ENCODE results near the gene CERS6.

CERS6 gene

DNA sequence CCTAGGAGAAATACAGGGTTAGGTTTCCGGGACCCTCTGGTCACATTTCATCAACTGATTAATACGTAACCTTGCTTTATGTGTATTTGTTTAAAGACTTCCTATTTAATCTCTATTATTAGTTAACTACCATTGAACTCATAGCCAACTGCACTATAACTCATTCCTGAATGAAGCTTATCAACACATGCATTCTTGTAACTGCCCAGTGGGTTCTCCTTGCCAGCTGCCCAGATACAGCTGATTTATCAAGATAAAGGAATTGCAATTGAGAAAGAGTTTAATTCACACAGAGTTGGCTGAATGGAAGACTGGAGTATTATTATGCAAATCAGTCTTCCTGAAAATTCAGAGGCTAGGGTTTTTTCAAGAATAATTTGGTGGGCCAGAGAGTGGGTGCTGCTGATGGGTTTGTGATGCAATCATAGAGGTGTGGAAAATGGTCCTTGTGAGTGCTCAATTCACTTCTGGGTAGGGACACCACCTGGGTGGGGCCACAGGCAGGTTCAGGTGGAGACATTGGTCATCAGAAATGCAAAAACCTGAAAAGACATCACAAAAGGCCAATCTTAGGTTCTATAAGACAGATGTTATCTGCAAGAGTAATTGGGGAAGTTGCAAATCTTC is 325.2 kb downstream of the CERS6 start (continued):
- TF ChIP-seq, protein P1, sequence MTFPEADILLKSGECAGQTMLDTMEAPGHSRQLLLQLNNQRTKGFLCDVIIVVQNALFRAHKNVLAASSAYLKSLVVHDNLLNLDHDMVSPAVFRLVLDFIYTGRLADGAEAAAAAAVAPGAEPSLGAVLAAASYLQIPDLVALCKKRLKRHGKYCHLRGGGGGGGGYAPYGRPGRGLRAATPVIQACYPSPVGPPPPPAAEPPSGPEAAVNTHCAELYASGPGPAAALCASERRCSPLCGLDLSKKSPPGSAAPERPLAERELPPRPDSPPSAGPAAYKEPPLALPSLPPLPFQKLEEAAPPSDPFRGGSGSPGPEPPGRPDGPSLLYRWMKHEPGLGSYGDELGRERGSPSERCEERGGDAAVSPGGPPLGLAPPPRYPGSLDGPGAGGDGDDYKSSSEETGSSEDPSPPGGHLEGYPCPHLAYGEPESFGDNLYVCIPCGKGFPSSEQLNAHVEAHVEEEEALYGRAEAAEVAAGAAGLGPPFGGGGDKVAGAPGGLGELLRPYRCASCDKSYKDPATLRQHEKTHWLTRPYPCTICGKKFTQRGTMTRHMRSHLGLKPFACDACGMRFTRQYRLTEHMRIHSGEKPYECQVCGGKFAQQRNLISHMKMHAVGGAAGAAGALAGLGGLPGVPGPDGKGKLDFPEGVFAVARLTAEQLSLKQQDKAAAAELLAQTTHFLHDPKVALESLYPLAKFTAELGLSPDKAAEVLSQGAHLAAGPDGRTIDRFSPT (tag by site-specific recombination; IDR thresholded peaks at IDR 0.05) = no peak
- no peak for TF ChIP-seq ZNF629 (tag by site-specific recombination; IDR thresholded peaks at IDR 0.05)
- TF ChIP-seq ZNF426 (tag by site-specific recombination; IDR thresholded peaks at IDR 0.05) = no peak

DNA sequence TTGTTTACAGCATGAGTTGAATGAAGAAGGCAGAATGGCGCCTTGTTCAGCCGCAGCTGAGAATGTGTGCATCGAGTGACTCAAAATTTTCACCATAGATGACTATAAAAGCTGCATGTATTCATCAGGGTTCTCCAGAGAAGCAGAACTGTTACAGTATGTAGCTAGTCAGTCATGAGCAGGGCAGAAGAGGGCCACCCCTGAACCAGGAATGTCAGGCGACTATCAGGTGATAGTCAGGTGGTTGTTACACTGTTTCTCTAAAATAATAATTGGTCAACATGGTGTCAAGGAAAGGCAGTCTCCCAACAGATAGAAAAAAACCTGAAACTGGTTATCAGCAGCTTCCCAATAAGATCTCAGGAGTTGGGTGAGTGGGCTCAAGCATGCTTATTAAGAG is 326.2 kb downstream of the CERS6 start:
- no peaks in the 10 kb centered on the region for H3K36me3 ChIP-seq (ENCODE audit: control insufficient read depth in 2 of 2, insufficient read depth in 1 of 2, low read length in 2 of 2)
- ChIA-PET POLR2A (no interaction called here), CTCF (interaction anchor here (1.3 kb wide), 1 partner anchor 8 kb away, joined by 4 read pairs; no protein-coding TSS in a partner anchor)
- H3K9me3 ChIP-seq (ENCODE audit: control insufficient read depth, insufficient read depth, low read depth, low read length) = no peaks in the 10 kb centered on the region
- no peak overlapping the region for H3K4me3 ChIP-seq (ENCODE audit: low read depth, low read length)
- no peaks in the 10 kb centered on the region for H3K4me1 ChIP-seq (ENCODE audit: control insufficient read depth, insufficient read depth, low read length)
- no peak overlapping the region for H3K27ac ChIP-seq (ENCODE audit: extremely low read depth, low read depth, low read length)
- no peak for TF ChIP-seq ZNF791 (tag by site-specific recombination; IDR thresholded peaks at IDR 0.05)
- no peak for TF ChIP-seq ZNF670 (tag by site-specific recombination; IDR thresholded peaks at IDR 0.05; ENCODE audit: low read depth)
- no peak for TF ChIP-seq ZNF292 (tag by site-specific recombination; IDR thresholded peaks at IDR 0.05; ENCODE audit: borderline replicate concordance, low read depth)
- TF ChIP-seq, protein P2, sequence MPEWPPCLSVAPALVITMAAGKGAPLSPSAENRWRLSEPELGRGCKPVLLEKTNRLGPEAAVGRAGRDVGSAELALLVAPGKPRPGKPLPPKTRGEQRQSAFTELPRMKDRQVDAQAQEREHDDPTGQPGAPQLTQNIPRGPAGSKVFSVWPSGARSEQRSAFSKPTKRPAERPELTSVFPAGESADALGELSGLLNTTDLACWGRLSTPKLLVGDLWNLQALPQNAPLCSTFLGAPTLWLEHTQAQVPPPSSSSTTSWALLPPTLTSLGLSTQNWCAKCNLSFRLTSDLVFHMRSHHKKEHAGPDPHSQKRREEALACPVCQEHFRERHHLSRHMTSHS (tag by site-specific recombination; IDR thresholded peaks at IDR 0.05) = no peak
- TF ChIP-seq ZNF140 (tag by site-specific recombination; IDR thresholded peaks at IDR 0.05) = no peak
- no peak for TF ChIP-seq ZNF335 (tag by site-specific recombination; conservative IDR thresholded peaks at IDR 0.05)
- no peak for TF ChIP-seq ZIC2 (tag by site-specific recombination; IDR thresholded peaks at IDR 0.05)
- TF ChIP-seq ZBTB20 (tag by site-specific recombination; IDR thresholded peaks at IDR 0.05) = no peak
- TF ChIP-seq ZFP69B (tag by site-specific recombination; IDR thresholded peaks at IDR 0.05) = no peak
- no peak for TF ChIP-seq SP7 (tag by site-specific recombination; IDR thresholded peaks at IDR 0.05)
- TF ChIP-seq GFI1B (tag by site-specific recombination; IDR thresholded peaks at IDR 0.05) = no peak
- no peak for TF ChIP-seq FEZF1 (tag by site-specific recombination; IDR thresholded peaks at IDR 0.05)
- no peak for TF ChIP-seq EGR2 (tag by site-specific recombination; IDR thresholded peaks at IDR 0.05; ENCODE audit: low read depth)
- no peak for TF ChIP-seq ZBTB48 (tag by site-specific recombination; IDR thresholded peaks at IDR 0.05)
- TF ChIP-seq ZNF658 (tag by site-specific recombination; IDR thresholded peaks at IDR 0.05) = no peak
- TF ChIP-seq, protein P3, sequence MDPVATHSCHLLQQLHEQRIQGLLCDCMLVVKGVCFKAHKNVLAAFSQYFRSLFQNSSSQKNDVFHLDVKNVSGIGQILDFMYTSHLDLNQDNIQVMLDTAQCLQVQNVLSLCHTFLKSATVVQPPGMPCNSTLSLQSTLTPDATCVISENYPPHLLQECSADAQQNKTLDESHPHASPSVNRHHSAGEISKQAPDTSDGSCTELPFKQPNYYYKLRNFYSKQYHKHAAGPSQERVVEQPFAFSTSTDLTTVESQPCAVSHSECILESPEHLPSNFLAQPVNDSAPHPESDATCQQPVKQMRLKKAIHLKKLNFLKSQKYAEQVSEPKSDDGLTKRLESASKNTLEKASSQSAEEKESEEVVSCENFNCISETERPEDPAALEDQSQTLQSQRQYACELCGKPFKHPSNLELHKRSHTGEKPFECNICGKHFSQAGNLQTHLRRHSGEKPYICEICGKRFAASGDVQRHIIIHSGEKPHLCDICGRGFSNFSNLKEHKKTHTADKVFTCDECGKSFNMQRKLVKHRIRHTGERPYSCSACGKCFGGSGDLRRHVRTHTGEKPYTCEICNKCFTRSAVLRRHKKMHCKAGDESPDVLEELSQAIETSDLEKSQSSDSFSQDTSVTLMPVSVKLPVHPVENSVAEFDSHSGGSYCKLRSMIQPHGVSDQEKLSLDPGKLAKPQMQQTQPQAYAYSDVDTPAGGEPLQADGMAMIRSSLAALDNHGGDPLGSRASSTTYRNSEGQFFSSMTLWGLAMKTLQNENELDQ (tag by site-specific recombination; IDR thresholded peaks at IDR 0.05; ENCODE audit: low read depth) = no peak
- no peak for TF ChIP-seq MYNN (tag by site-specific recombination; IDR thresholded peaks at IDR 0.05; ENCODE audit: borderline replicate concordance)
